H1 (cell line): ENCODE measurements around the gene NOS3. TPM values are rescaled to one million over a fixed set of nuclear protein-coding genes. Genes with fewer than 3 reads are reported as not detected.

ENCODE experiments used
- ATF2 ChIP-seq: IDR thresholded peaks from 2 replicates; pipeline ENCODE4 v1.6.1; 2012; ENCODE audit warnings: low read length, inconsistent platforms
- ATF3 ChIP-seq: IDR thresholded peaks from 2 replicates; pipeline ENCODE4 v1.6.1; 2011; ENCODE audit warnings: low read depth, mild to moderate bottlenecking, low read length; ENCODE audit not compliant: insufficient read depth
- BACH1 ChIP-seq: IDR thresholded peaks from 2 replicates; pipeline ENCODE4 v1.6.1; 2012; ENCODE audit warnings: low read length, improper control_type of control experiment
- BCL11A ChIP-seq, 2 experiments: IDR thresholded peaks; one replicate each; pipeline ENCODE4 v1.6.1; 2011; ENCODE audit warnings: low read depth in 2 of 2, low read length in 2 of 2, mild to moderate bottlenecking in 2 of 2
- CHD2 ChIP-seq: IDR thresholded peaks from 2 replicates; pipeline ENCODE4 v1.6.1; 2012; ENCODE audit warnings: low read length, improper control_type of control experiment
- EGR1 ChIP-seq: IDR thresholded peaks from 2 replicates; pipeline ENCODE4 v1.6.1; 2011; ENCODE audit warnings: low read depth, low read length, borderline replicate concordance
- HDAC6 ChIP-seq: IDR thresholded peaks from one replicate; pipeline ENCODE4 v1.7.1; 2012; ENCODE audit warnings: low read depth, mild to moderate bottlenecking, inconsistent platforms, low read length, moderate library complexity
- KDM1A ChIP-seq: fragments of 200-600, 300-600 bp; sonication (generic); IDR thresholded peaks from 2 replicates; pipeline ENCODE4 v1.7.1; 2016; ENCODE audit warnings: mild to moderate bottlenecking, low read length, borderline replicate concordance
- MAFK ChIP-seq: IDR thresholded peaks from 2 replicates; pipeline ENCODE4 v1.6.1; 2012; ENCODE audit warnings: low read depth, mild to moderate bottlenecking, improper control_type of control experiment, low read length
- RAD21 ChIP-seq, 2 experiments: IDR thresholded peaks in 1 of 2; conservative IDR thresholded peaks in 1 of 2; 2 replicates each; pipeline ENCODE4 v1.6.1; 2011; ENCODE audit warnings: low read depth in 2 of 2, low read length in 2 of 2, improper control_type of control experiment in 1 of 2, inconsistent platforms in 1 of 2, mild to moderate bottlenecking in 1 of 2, moderate library complexity in 1 of 2
- RXRA ChIP-seq: IDR thresholded peaks from 2 replicates; pipeline ENCODE4 v1.6.1; 2011; ENCODE audit warnings: low read depth, mild to moderate bottlenecking, low read length, moderate library complexity; ENCODE audit not compliant: insufficient read depth
- SIN3A ChIP-seq, 2 experiments: IDR thresholded peaks in 1 of 2; conservative IDR thresholded peaks in 1 of 2; 2 replicates each; pipeline ENCODE4 v1.6.1; 2011 to 2012; ENCODE audit warnings: low read length in 2 of 2, improper control_type of control experiment in 1 of 2, low read depth in 1 of 2, mild to moderate bottlenecking in 1 of 2
- SP2 ChIP-seq: IDR thresholded peaks from 2 replicates; pipeline ENCODE4 v1.6.1; 2012; ENCODE audit warnings: mild to moderate bottlenecking, low read length, inconsistent platforms
- SRF ChIP-seq: IDR thresholded peaks from 2 replicates; pipeline ENCODE4 v1.6.1; 2011; ENCODE audit warnings: mild to moderate bottlenecking, low read depth, low read length, moderate library complexity
- TCF12 ChIP-seq: IDR thresholded peaks from 2 replicates; pipeline ENCODE4 v1.6.1; 2011; ENCODE audit warnings: low read depth, mild to moderate bottlenecking, low read length
- polyA plus RNA-seq, 7 experiments: library from polyadenylated mRNA; depleted of rRNA in 3 of 7; stranded (reverse) in 5 of 7; unstranded in 2 of 7; fragments of >200 nt in 5 of 7; fragments of 200-250 nt in 2 of 7; gene quantifications; 1 replicate in 5 of 7; 2 replicates in 1 of 7; 4 replicates in 1 of 7; pipeline versions ENCODE4 v1.2.1 to v1.2.3, GENCODE V29; 2011 to 2013; ENCODE audit warnings: missing spikeins in 2 of 7, mixed read lengths in 2 of 7
- total RNA-seq: library from RNA; stranded (reverse); fragmentation: NEBNext Ultra II Directional; extraction: Animal tissue kit (Norgen Biotek cat#: 25700); gene quantifications from 2 replicates; pipeline ENCODE4 v1.2.1, GENCODE V29; 2021
- TF ChIP-seq, protein P1 (sequence below), 3 experiments: IDR thresholded peaks; 1 replicate in 2 of 3; 2 replicates in 1 of 3; pipeline versions ENCODE4 v1.5.1 to v1.6.1; 2011; ENCODE audit warnings: low read length in 3 of 3, mild to moderate bottlenecking in 3 of 3, inconsistent platforms in 2 of 3, low read depth in 1 of 3, moderate library complexity in 1 of 3; ENCODE audit not compliant: insufficient read depth in 1 of 3; ENCODE audit errors: control extremely low read depth in 1 of 3
- TF ChIP-seq, protein P2 (sequence below): IDR thresholded peaks from 2 replicates; pipeline ENCODE4 v1.6.1; 2011; ENCODE audit warnings: low read length, improper control_type of control experiment

The NOS3 gene
- total and polyA plus RNA-seq, 2 of the 8 experiments (the other 6 are each of a cell fraction or from before 2014, with no cell fraction given): 4.4 to 16.2 TPM

DNA sequence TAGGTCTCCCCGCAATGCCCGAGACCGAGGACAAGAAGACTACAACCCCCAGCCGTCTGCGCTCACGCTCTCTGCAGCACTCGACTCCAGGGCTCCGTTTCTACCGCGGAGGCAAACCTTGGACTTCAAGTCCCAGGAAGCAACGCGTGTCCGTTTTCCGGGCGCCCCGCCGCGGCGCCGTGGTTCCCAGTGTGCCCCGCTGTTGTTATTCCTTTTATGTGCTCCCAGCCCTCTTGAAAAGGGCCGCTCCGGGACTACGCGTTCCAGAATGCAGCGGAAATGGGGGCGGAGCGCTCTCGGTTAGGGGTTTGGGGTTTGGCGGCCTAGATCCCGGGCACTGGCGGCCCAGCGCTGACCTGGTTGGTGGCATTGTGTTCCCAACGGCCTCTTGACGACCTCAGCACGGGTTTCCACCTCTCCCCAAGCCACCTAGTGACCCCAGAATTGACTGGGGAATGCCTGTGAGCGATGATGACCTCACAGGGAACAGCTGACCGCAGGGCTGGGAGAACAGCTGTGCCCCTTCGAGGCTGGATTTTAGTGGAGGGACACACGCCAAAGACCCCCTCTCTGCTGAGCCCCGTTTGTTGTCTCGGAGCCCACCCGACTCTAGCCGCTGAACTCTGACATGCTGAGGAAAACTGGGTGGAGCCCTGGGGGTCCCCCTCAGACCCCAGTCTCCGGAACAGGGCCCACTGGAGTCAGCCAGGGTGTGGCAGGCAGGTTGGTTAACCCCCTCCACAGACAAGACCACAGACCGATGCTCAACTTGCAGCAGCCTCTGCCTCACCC, 67.4 kb downstream of the NOS3 start (continued):
- TF ChIP-seq CHD2 (no peak), RXRA (no peak), ATF2 (no peak; the same call in 1 of the 2 replicates), EGR1 (no peak), SIN3A (conservative IDR thresholded peaks at IDR 0.05 in 1 of 2, IDR thresholded peaks at IDR 0.05 in 1 of 2; ENCODE audit: low read depth in 1 of 2, low read length in 2 of 2) (peak; percentile 20 to 85; a peak in 2 of 4 replicates), SP2 (no peak), RAD21 (IDR thresholded peaks at IDR 0.05 in 1 of 2, conservative IDR thresholded peaks at IDR 0.05 in 1 of 2; ENCODE audit: low read depth in 2 of 2, low read length in 2 of 2) (no peak), KDM1A (no peak), TCF12 (0 out of 2 replicates have a peak, but pooled peaks have one; percentile 51), MAFK (no peak), BACH1 (no peak), ATF3 (no peak), SRF (peak; percentile 54; the same call in 1 of the 2 replicates), HDAC6 (no peak), BCL11A (IDR thresholded peaks at IDR 0.05; ENCODE audit: low read depth in 2 of 2, low read length in 2 of 2) (no peak)
- TF ChIP-seq, protein P1, sequence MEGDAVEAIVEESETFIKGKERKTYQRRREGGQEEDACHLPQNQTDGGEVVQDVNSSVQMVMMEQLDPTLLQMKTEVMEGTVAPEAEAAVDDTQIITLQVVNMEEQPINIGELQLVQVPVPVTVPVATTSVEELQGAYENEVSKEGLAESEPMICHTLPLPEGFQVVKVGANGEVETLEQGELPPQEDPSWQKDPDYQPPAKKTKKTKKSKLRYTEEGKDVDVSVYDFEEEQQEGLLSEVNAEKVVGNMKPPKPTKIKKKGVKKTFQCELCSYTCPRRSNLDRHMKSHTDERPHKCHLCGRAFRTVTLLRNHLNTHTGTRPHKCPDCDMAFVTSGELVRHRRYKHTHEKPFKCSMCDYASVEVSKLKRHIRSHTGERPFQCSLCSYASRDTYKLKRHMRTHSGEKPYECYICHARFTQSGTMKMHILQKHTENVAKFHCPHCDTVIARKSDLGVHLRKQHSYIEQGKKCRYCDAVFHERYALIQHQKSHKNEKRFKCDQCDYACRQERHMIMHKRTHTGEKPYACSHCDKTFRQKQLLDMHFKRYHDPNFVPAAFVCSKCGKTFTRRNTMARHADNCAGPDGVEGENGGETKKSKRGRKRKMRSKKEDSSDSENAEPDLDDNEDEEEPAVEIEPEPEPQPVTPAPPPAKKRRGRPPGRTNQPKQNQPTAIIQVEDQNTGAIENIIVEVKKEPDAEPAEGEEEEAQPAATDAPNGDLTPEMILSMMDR (IDR thresholded peaks at IDR 0.05; ENCODE audit: control extremely low read depth in 1 of 3, insufficient read depth in 1 of 3, low read depth in 1 of 3, low read length in 3 of 3): no peak
- TF ChIP-seq, protein P2, sequence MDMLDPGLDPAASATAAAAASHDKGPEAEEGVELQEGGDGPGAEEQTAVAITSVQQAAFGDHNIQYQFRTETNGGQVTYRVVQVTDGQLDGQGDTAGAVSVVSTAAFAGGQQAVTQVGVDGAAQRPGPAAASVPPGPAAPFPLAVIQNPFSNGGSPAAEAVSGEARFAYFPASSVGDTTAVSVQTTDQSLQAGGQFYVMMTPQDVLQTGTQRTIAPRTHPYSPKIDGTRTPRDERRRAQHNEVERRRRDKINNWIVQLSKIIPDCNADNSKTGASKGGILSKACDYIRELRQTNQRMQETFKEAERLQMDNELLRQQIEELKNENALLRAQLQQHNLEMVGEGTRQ: no peak
